ENCODE results near the gene BNC2. TPM values are rescaled to one million over a fixed set of nuclear protein-coding genes. Genes with fewer than 3 reads are reported as not detected.

The BNC2 gene
- total RNA-seq, 1 donor from 2014 or later: 2.4 TPM

DNA sequence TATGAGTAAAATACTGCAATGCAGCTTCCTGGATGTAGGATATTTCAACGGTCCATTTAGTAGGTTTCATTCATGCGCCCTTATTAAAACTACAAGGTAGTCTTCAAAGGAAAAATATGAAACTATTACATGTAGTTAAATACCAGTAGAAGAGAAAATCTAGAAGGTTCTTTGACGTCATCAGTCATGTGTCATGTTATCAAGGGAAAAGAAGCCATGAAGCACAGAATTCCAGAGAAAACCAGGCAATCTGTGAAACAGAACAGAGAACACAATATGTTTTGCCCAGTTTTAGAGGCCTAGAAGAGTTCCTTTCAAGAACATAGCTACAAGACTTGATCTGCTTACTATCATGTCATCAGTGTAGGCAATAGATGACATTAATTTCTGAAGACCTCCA is 38.4 kb downstream of the BNC2 start:
- H3K9me3 Mint-ChIP-seq: peaks cover 6% of the 10 kb centered on the region
- peaks cover 4% of the 10 kb centered on the region for H3K27me3 Mint-ChIP-seq (ENCODE audit: insufficient read depth, low read depth)
- H2AFZ ChIP-seq (replicated peaks): no peak overlapping the region
- H3K4me3 ChIP-seq: no peak overlapping the region
- H3K4me3 Mint-ChIP-seq: no peak overlapping the region
- H3K27ac ChIP-seq: no peak overlapping the region
- DNase-seq (ENCODE audit: low spot score): no peak
- no peaks in the 10 kb centered on the region for H3K9me3 ChIP-seq (ENCODE audit: low read depth)
- peaks cover 5% of the 10 kb centered on the region for H3K36me3 Mint-ChIP-seq
- no peaks in the 10 kb centered on the region for H3K27me3 ChIP-seq
- no peak overlapping the region for H3K4me2 ChIP-seq
- TF ChIP-seq, protein P1, sequence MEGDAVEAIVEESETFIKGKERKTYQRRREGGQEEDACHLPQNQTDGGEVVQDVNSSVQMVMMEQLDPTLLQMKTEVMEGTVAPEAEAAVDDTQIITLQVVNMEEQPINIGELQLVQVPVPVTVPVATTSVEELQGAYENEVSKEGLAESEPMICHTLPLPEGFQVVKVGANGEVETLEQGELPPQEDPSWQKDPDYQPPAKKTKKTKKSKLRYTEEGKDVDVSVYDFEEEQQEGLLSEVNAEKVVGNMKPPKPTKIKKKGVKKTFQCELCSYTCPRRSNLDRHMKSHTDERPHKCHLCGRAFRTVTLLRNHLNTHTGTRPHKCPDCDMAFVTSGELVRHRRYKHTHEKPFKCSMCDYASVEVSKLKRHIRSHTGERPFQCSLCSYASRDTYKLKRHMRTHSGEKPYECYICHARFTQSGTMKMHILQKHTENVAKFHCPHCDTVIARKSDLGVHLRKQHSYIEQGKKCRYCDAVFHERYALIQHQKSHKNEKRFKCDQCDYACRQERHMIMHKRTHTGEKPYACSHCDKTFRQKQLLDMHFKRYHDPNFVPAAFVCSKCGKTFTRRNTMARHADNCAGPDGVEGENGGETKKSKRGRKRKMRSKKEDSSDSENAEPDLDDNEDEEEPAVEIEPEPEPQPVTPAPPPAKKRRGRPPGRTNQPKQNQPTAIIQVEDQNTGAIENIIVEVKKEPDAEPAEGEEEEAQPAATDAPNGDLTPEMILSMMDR (IDR thresholded peaks at IDR 0.05): no peak
- H3F3A ChIP-seq (ENCODE audit: low read depth): peaks cover 3% of the 10 kb centered on the region
- H4K20me1 ChIP-seq (ENCODE audit: low read depth): no peaks in the 10 kb centered on the region
- H3K4me1 Mint-ChIP-seq: peaks cover 22% of the 10 kb centered on the region
- peaks cover 23% of the 10 kb centered on the region for H3K4me1 ChIP-seq
- no peak overlapping the region for H3K9ac ChIP-seq
- no peaks in the 10 kb centered on the region for H3K36me3 ChIP-seq
- no peak overlapping the region for H3K27ac Mint-ChIP-seq
- H3K79me2 ChIP-seq (ENCODE audit: low read depth): no peaks in the 10 kb centered on the region

GRCh38 chr9:16830806-16831205 is 39.7 kb downstream of the BNC2 start:
- Histone ChIP-seq H3K4me3 (no peak overlapping the region), H4K20me1 (ENCODE audit: low read depth) (no peaks in the 10 kb centered on the region), H2AFZ (replicated peaks) (no peak overlapping the region), H3F3A (ENCODE audit: low read depth) (peaks cover 3% of the 10 kb centered on the region), H3K9ac (no peak overlapping the region), H3K27me3 (no peaks in the 10 kb centered on the region), H3K4me2 (no peak overlapping the region), H3K9me3 (ENCODE audit: low read depth) (no peaks in the 10 kb centered on the region), H3K27ac (no peak overlapping the region), H3K36me3 (no peaks in the 10 kb centered on the region), H3K4me1 (peaks cover 34% of the 10 kb centered on the region), H3K79me2 (ENCODE audit: low read depth) (no peaks in the 10 kb centered on the region)
- H3K9me3 Mint-ChIP-seq: peaks cover 6% of the 10 kb centered on the region
- TF ChIP-seq, protein P1 (IDR thresholded peaks at IDR 0.05): no peak
- TF ChIP-seq EZH2phosphoT487 (IDR thresholded peaks at IDR 0.05) (no peak), EZH2 (IDR thresholded peaks at IDR 0.05) (no peak)
- H3K27ac Mint-ChIP-seq: no peak overlapping the region
- peaks cover 34% of the 10 kb centered on the region for H3K4me1 Mint-ChIP-seq
- H3K36me3 Mint-ChIP-seq: peaks cover 5% of the 10 kb centered on the region
- H3K27me3 Mint-ChIP-seq (ENCODE audit: insufficient read depth, low read depth): peaks cover 4% of the 10 kb centered on the region
- no peak for DNase-seq (ENCODE audit: low spot score)
- no peak overlapping the region for H3K4me3 Mint-ChIP-seq

GRCh38 chr9:16828340-16829281 is 41.9 kb downstream of the BNC2 start:
- peak; percentile 67 for DNase-seq (ENCODE audit: low spot score)
- Mint-ChIP-seq H3K27ac (peak overlapping the region; percentile 43), H3K9me3 (peaks cover 6% of the 10 kb centered on the region), H3K36me3 (peaks cover 5% of the 10 kb centered on the region), H3K4me1 (peaks cover 51% of the 10 kb centered on the region), H3K27me3 (ENCODE audit: insufficient read depth, low read depth) (peaks cover 8% of the 10 kb centered on the region), H3K4me3 (peak overlapping the region; percentile 72)
- Histone ChIP-seq H3K27me3 (no peaks in the 10 kb centered on the region), H3K4me3 (peak overlapping the region; percentile 17), H4K20me1 (ENCODE audit: low read depth) (no peaks in the 10 kb centered on the region), H3K4me1 (peaks cover 48% of the 10 kb centered on the region), H3K27ac (no peak overlapping the region), H3F3A (ENCODE audit: low read depth) (peaks cover 3% of the 10 kb centered on the region), H2AFZ (replicated peaks) (peak overlapping the region; percentile 32), H3K9ac (no peak overlapping the region), H3K9me3 (ENCODE audit: low read depth) (no peaks in the 10 kb centered on the region), H3K36me3 (no peaks in the 10 kb centered on the region), H3K4me2 (peak overlapping the region; percentile 66), H3K79me2 (ENCODE audit: low read depth) (no peaks in the 10 kb centered on the region)
- TF ChIP-seq, protein P1 (IDR thresholded peaks at IDR 0.05): no peak
- TF ChIP-seq EZH2phosphoT487 (IDR thresholded peaks at IDR 0.05): no peak
- TF ChIP-seq EZH2 (IDR thresholded peaks at IDR 0.05): no peak
